ENCODE results near the gene DENND1A. TPM values are rescaled to one million over a fixed set of nuclear protein-coding genes. Genes with fewer than 3 reads are reported as not detected.

Gene DENND1A
- total and polyA plus RNA-seq, 2 experiments from 2014 or later: 13.1 to 28.7 TPM

DNA sequence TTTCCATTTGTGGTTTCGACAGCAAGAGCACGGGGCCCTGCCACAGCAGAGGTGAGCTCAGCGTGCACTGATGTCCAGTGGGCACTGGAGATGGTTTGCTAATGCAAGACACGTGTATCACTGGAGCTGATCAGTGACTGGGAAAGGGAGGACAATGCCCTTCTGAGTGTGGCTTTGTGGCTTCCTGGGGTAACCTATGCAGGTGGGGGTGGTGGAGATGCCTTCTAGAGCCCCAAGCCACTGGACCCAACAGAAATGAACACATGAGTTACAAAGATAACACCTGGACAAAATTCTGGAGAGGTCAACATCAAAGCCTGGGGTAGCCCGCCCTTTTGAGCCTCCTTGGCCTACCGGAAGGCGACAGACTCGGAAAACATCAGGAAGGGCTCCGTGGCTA is 312.6 kb downstream of the DENND1A start:
- H3K4me1 Mint-ChIP-seq: peaks cover 30% of the 10 kb centered on the region
- Histone ChIP-seq H3F3A (replicated peaks; ENCODE audit: low read depth) (no peaks in the 10 kb centered on the region), H3K36me3 (ENCODE audit: insufficient read depth) (no peaks in the 10 kb centered on the region), H3K4me3 (no peak overlapping the region), H3K4me1 (ENCODE audit: insufficient read depth) (peaks cover 11% of the 10 kb centered on the region), H3K9me2 (ENCODE audit: insufficient read depth) (no peaks in the 10 kb centered on the region), H4K20me1 (replicated peaks; ENCODE audit: insufficient read depth) (peaks cover 7% of the 10 kb centered on the region; the same call in 1 of the 2 replicates), H3K27me3 (ENCODE audit: insufficient read depth) (no peaks in the 10 kb centered on the region), H2AFZ (no peak overlapping the region), H3K4me2 (no peak overlapping the region), H3K79me2 (replicated peaks; ENCODE audit: insufficient read depth) (no peaks in the 10 kb centered on the region), H3K27ac (ENCODE audit: low read depth) (no peak overlapping the region)
- H3K9me3 Mint-ChIP-seq: no peaks in the 10 kb centered on the region
- no peaks in the 10 kb centered on the region for H3K36me3 Mint-ChIP-seq (ENCODE audit: low read depth)
- TF ChIP-seq POLR2AphosphoS5 (IDR thresholded peaks at IDR 0.05; ENCODE audit: low read depth) (no peak), JUNB (IDR thresholded peaks at IDR 0.05; ENCODE audit: unreplicated experiment) (no peak), NANOG (IDR thresholded peaks at IDR 0.05; ENCODE audit: borderline replicate concordance) (no peak), ZNF114 (CRISPR knock-in tag; IDR thresholded peaks at IDR 0.05) (no peak)
- TF ChIP-seq, protein P1, sequence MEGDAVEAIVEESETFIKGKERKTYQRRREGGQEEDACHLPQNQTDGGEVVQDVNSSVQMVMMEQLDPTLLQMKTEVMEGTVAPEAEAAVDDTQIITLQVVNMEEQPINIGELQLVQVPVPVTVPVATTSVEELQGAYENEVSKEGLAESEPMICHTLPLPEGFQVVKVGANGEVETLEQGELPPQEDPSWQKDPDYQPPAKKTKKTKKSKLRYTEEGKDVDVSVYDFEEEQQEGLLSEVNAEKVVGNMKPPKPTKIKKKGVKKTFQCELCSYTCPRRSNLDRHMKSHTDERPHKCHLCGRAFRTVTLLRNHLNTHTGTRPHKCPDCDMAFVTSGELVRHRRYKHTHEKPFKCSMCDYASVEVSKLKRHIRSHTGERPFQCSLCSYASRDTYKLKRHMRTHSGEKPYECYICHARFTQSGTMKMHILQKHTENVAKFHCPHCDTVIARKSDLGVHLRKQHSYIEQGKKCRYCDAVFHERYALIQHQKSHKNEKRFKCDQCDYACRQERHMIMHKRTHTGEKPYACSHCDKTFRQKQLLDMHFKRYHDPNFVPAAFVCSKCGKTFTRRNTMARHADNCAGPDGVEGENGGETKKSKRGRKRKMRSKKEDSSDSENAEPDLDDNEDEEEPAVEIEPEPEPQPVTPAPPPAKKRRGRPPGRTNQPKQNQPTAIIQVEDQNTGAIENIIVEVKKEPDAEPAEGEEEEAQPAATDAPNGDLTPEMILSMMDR (conservative IDR thresholded peaks at IDR 0.05; ENCODE audit: low read depth in 2 of 2): no peak
- H3K27ac Mint-ChIP-seq: no peak overlapping the region
- ATAC-seq (no peak), DNase-seq (ENCODE audit: low spot score) (no peak)
- H3K4me3 Mint-ChIP-seq: no peak overlapping the region
- peaks cover 9% of the 10 kb centered on the region for H3K27me3 Mint-ChIP-seq (ENCODE audit: insufficient read depth, low read depth, poor library complexity)

DNA sequence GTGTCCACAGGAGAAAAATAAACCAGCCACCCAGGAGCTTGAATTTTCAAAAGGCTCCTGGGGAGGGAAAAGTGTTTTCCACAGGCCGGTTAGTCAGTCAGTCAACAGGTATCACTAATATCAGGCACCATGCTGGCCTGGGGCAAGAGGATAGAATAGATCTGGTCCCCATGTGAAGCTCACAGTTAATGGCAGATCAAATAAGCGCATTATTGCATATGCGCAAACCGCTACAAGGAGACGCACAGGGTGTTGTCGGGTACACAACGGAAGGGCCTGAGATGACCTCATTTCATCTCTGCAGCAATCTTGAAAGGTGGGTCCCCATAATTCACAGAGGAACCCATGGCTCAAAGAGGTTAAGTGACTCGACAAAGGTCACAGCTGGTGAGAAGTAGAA is 313.2 kb downstream of the DENND1A start:
- Histone ChIP-seq H3F3A (replicated peaks; ENCODE audit: low read depth) (no peaks in the 10 kb centered on the region), H3K4me2 (peak overlapping the region; percentile 14; the same call in 1 of the 2 replicates), H3K4me1 (ENCODE audit: insufficient read depth) (peaks cover 11% of the 10 kb centered on the region), H3K79me2 (replicated peaks; ENCODE audit: insufficient read depth) (no peaks in the 10 kb centered on the region), H3K36me3 (ENCODE audit: insufficient read depth) (no peaks in the 10 kb centered on the region), H3K9me2 (ENCODE audit: insufficient read depth) (no peaks in the 10 kb centered on the region), H3K4me3 (no peak overlapping the region), H2AFZ (no peak overlapping the region), H4K20me1 (replicated peaks; ENCODE audit: insufficient read depth) (peaks cover 7% of the 10 kb centered on the region; the same call in 1 of the 2 replicates), H3K27ac (ENCODE audit: low read depth) (no peak overlapping the region), H3K27me3 (ENCODE audit: insufficient read depth) (no peaks in the 10 kb centered on the region)
- no peak overlapping the region for H3K27ac Mint-ChIP-seq
- no peak overlapping the region for H3K4me3 Mint-ChIP-seq
- H3K27me3 Mint-ChIP-seq (ENCODE audit: insufficient read depth, low read depth, poor library complexity): peaks cover 9% of the 10 kb centered on the region
- H3K36me3 Mint-ChIP-seq (ENCODE audit: low read depth): no peaks in the 10 kb centered on the region
- DNase-seq (ENCODE audit: low spot score) (no peak), ATAC-seq (peak; percentile 43)
- peaks cover 26% of the 10 kb centered on the region for H3K4me1 Mint-ChIP-seq
- no peaks in the 10 kb centered on the region for H3K9me3 Mint-ChIP-seq
- TF ChIP-seq EZH2 (IDR thresholded peaks at IDR 0.05; ENCODE audit: low read depth, unreplicated experiment) (no peak), EZH2phosphoT487 (IDR thresholded peaks at IDR 0.05; ENCODE audit: unreplicated experiment) (no peak), NANOG (IDR thresholded peaks at IDR 0.05; ENCODE audit: borderline replicate concordance) (no peak), CREB1 (CRISPR knock-in tag; IDR thresholded peaks at IDR 0.05; ENCODE audit: low read depth) (no peak), STAT1 (IDR thresholded peaks at IDR 0.05; ENCODE audit: unreplicated experiment) (no peak), ZNF114 (CRISPR knock-in tag; IDR thresholded peaks at IDR 0.05) (no peak)
- TF ChIP-seq, protein P2, sequence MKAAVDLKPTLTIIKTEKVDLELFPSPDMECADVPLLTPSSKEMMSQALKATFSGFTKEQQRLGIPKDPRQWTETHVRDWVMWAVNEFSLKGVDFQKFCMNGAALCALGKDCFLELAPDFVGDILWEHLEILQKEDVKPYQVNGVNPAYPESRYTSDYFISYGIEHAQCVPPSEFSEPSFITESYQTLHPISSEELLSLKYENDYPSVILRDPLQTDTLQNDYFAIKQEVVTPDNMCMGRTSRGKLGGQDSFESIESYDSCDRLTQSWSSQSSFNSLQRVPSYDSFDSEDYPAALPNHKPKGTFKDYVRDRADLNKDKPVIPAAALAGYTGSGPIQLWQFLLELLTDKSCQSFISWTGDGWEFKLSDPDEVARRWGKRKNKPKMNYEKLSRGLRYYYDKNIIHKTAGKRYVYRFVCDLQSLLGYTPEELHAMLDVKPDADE (IDR thresholded peaks at IDR 0.05): no peak
- TF ChIP-seq, protein P3, sequence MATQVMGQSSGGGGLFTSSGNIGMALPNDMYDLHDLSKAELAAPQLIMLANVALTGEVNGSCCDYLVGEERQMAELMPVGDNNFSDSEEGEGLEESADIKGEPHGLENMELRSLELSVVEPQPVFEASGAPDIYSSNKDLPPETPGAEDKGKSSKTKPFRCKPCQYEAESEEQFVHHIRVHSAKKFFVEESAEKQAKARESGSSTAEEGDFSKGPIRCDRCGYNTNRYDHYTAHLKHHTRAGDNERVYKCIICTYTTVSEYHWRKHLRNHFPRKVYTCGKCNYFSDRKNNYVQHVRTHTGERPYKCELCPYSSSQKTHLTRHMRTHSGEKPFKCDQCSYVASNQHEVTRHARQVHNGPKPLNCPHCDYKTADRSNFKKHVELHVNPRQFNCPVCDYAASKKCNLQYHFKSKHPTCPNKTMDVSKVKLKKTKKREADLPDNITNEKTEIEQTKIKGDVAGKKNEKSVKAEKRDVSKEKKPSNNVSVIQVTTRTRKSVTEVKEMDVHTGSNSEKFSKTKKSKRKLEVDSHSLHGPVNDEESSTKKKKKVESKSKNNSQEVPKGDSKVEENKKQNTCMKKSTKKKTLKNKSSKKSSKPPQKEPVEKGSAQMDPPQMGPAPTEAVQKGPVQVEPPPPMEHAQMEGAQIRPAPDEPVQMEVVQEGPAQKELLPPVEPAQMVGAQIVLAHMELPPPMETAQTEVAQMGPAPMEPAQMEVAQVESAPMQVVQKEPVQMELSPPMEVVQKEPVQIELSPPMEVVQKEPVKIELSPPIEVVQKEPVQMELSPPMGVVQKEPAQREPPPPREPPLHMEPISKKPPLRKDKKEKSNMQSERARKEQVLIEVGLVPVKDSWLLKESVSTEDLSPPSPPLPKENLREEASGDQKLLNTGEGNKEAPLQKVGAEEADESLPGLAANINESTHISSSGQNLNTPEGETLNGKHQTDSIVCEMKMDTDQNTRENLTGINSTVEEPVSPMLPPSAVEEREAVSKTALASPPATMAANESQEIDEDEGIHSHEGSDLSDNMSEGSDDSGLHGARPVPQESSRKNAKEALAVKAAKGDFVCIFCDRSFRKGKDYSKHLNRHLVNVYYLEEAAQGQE (IDR thresholded peaks at IDR 0.05; ENCODE audit: unreplicated experiment): no peak
- TF ChIP-seq, protein P1 (conservative IDR thresholded peaks at IDR 0.05; ENCODE audit: low read depth in 2 of 2): no peak
